Activated naive CD4-positive, alpha-beta T cell treated with anti-CD3 and anti-CD28 coated beads, Interleukin-2, amount 50 U/mL, for 72 hours (primary cell): Measurements from ENCODE around the gene GSTM1. TPM values are rescaled to one million over a fixed set of nuclear protein-coding genes. Genes with fewer than 3 reads are reported as not detected.
A peak's percentile ranks its signal among the peaks of the same experiment; 100 is the strongest.

Experiments
- ATAC-seq, 2 donors: fragments of 150-1000 bp; cut with Tn5 transposase; 2 replicates each; pipeline ENCODE4 v1.10.0; 2021; ENCODE audit warnings: mild to moderate bottlenecking in 2 of 2, moderate library complexity in 2 of 2
- DNase-seq, 2 donors: peaks; one replicate each; pipeline ENCODE4 v3.0.0; 2021 to 2022; ENCODE audit warnings: low spot score in 2 of 2
- H3K27ac Mint-ChIP-seq, 2 donors: one replicate each; pipeline ENCODE4 v1.8.0; 2022; ENCODE audit warnings: mild to moderate bottlenecking in 2 of 2, mixed read lengths in 2 of 2
- H3K36me3 Mint-ChIP-seq, 2 donors: one replicate each; pipeline ENCODE4 v1.8.0; 2022; ENCODE audit warnings: mixed read lengths in 2 of 2
- H3K9me3 Mint-ChIP-seq, 2 donors: one replicate each; pipeline ENCODE4 v1.8.0; 2022; ENCODE audit warnings: mixed read lengths in 2 of 2
- total RNA-seq, 2 donors: library from RNA; stranded (reverse); gene quantifications; one replicate each; pipeline ENCODE4 v1.2.3, GENCODE V29; 2022

GSTM1 gene
- total RNA-seq, 2 donors from 2014 or later = 129 TPM; not detected in 1

DNA sequence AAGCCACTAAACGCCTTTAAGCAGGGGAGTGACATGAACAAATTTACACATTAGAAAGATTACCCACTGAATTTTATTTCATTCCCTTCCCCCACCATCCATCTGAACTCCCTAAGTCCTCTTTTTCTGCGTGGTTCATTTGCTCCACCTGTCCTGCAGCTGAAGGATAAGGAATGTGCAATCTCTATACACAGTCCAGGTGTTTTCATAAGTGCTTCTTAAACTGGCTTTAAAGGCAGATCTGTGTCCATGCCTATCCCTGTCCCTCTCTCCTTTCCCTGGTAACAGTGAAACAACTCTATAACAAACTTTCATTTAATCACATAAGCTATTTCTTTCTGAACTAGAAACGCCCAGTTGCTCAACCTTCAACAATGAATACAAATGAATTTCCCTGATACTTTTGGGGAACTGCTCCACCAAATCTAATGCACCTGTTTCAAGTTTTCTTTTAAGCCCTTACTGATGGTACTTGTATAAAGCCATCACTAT, 44.8 kb downstream of the GSTM1 start:
- Mint-ChIP-seq H3K9me3 (no peaks in the 10 kb centered on the region), H3K27ac (no peak overlapping the region), H3K36me3 (no peaks in the 10 kb centered on the region)
- DNase-seq = no peak
- ATAC-seq = no peak

DNA sequence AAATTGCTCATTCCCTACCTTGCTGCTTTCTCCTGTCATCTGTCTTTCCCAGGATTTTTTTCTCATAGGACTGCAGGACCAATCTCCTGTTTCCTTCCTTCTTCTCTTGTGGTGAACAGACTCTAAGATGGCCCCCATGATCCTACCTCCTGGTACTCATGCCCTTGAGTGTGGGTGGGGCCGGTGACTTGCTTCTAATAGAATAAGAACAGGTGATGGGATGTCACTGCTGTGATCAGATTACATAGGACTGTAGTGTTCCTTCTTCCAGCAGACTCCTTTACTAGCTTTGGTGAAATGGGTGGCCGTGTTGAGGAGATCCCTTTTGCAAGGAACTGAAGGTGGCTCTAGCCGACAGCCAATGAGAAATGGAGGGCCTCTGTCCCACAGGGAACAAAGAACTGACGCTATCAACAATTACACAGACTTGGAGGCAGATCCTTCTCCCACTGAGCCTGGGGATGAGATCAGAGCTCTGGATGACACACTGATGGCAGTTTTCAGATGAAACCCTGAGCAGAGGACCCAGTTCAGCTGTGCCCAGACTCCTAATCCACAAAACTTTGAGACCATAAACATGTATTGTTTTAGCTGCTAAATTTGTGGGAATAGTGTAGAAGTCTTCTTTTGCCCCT, 45.7 kb downstream of the GSTM1 start:
- H3K36me3 Mint-ChIP-seq = peaks cover 0 to 4% of the 10 kb centered on the region in 2 donors
- DNase-seq (no peak), ATAC-seq (no peak)
- H3K27ac Mint-ChIP-seq = no peak overlapping the region
- no peaks in the 10 kb centered on the region for H3K9me3 Mint-ChIP-seq

DNA sequence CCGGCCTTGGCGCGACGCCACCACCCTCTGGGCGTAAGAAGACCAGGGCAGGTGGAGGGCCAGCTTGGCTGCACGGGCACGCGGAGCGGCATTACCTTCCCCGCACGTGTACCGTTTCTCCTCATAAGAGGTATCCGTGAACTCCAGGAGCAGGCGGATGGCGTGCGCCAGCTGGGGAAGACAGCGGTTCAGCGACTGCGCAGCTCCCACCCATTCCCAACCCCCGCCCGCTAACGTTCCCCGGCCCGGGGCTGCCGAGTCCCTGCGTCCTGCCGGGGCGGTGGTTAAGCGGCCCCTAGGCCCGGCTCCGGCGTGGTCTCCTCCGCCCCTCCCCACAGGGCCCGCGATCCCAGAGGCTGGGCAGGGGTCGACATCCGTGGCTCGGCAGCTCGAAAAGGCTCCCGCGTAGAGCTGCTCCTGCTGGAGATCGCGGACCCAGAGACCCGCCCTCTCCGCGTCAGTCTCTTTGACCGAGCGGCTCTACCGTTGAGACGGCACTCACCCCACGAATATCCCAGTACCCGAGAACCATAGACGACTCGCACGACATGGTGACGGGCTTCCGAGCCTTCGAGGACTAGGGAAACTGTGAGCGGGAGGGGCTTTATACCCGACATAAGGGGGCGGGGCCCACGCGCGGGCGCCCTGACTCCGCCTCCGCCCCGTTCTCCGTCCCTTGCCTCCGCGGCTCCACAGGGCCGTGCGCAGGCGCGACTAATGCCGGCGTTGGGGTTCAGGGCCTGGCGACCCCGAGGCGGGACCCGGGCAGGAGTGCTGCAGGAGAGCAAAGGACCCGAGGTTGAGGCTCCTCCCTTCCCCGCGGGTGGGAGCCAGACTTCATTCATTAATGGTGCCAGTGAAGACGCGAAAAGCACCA, 52.4 kb downstream of the GSTM1 start:
- Mint-ChIP-seq H3K9me3 (peaks cover 0 to 5% of the 10 kb centered on the region in 2 donors), H3K27ac (peak overlapping the region; percentile 78 to 92), H3K36me3 (peaks cover 0 to 5% of the 10 kb centered on the region in 2 donors)
- peak; percentile 94 to 97 for ATAC-seq
- peak; percentile 85 to 88 for DNase-seq

DNA sequence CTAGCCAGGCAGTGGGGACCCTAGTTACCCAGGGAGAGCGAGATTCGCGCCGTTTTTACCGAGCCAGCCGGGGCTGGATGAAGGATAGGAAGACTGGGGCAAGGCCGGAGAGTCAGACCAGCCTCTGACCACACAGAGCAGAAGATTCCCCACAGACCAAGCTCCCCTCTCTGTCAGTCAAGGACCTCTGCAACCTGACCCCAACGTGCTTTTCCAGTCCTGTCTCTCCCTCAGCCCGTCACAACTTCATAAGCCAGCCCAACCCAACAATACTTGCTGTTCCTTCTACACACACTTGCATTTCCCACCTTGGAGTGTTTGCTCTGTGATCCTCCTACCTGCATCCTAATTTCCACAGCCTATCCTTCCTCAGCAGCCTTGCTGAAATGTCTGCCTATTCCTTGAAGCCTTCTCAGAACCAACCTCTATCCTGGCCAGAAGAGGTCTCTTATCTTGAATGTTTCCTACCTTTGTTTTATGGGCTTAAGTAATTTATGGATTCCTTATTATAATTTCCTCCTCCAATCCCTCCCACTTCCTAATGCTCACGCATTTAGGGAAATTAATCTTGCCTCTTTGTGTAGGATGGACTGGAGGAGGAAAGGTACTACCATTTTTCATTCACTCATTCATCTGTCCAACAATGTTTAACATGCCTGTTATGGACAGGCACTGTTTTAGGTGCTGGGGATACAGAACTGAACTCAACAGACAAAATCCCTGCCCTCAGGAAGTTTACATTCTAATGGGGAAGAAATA, 53.2 kb downstream of the GSTM1 start, which contains the start of gene GSTM3:
Gene GSTM3, minus strand, starts transcription at position 424 of the 759 bp plus-strand sequence. CDS start 751 bp downstream, outside the sequence.
- DNase-seq = no peak
- ATAC-seq = no peak
- peak within 1 kb of the TSS; percentile 78 to 92 for H3K27ac Mint-ChIP-seq
- peaks cover 0 to 5% of the 10 kb centered on the region in 2 donors for H3K9me3 Mint-ChIP-seq
- peaks cover 0 to 5% of the 10 kb centered on the region in 2 donors for H3K36me3 Mint-ChIP-seq

Other genes starting within 250 kb of the GSTM1 start
- gene SYPL2, start 221.3 kb upstream of the GSTM1 start, total RNA-seq = under 1 TPM in 1 of 2 donors, not detected in 1; 0.09 TPM
- 10 to 100 TPM; 11.5 to 21.9 TPM for gene ATXN7L2, start 203.9 kb upstream of the GSTM1 start, total RNA-seq
- gene CYB561D1, start 193.7 kb upstream of the GSTM1 start, total RNA-seq = 10 to 100 TPM; 11.3 to 14.9 TPM
- 1 to 10 TPM in 1 of 2 donors, under 1 TPM in 1; 0.97 to 1.3 TPM for gene AMIGO1, start 178.1 kb upstream of the GSTM1 start, total RNA-seq
- gene GPR61, start 147.9 kb upstream of the GSTM1 start, total RNA-seq = under 1 TPM in 1 of 2 donors, not detected in 1; 0.57 TPM
- 10 to 100 TPM in 1 of 2 donors, 1 to 10 TPM in 1; 8.9 to 10.1 TPM for gene GNAI3, start 139.2 kb upstream of the GSTM1 start, total RNA-seq
- gene GNAT2, start 68.2 kb upstream of the GSTM1 start, total RNA-seq = under 1 TPM in 1 of 2 donors, not detected in 1; 0.34 TPM
- 100 to 1,000 TPM in 1 of 2 donors, 10 to 100 TPM in 1; 91.5 to 113 TPM for gene AMPD2, start 68.0 kb upstream of the GSTM1 start, total RNA-seq
- 10 to 100 TPM; 22.0 to 23.8 TPM for gene GSTM4, start 31.7 kb upstream of the GSTM1 start, total RNA-seq
- 10 to 100 TPM; 13.6 to 41.7 TPM for gene GSTM2, start 19.8 kb upstream of the GSTM1 start, total RNA-seq
- gene GSTM5, start 24.4 kb downstream of the GSTM1 start, total RNA-seq = under 1 TPM in 1 of 2 donors, not detected in 1; 0.89 TPM
- gene GSTM3, start 53.2 kb downstream of the GSTM1 start, total RNA-seq = 10 to 100 TPM; 39.0 to 41.1 TPM
- not detected for gene EPS8L3, start 76.1 kb downstream of the GSTM1 start, total RNA-seq
- 10 to 100 TPM; 13.7 to 19.9 TPM for gene CSF1, start 223.0 kb downstream of the GSTM1 start, total RNA-seq